Stimulated activated memory B cell treated with anti-CD40 and anti-IgM and Interleukin-4, amounts not matched to agents 10 μg/mL and 1 μg/mL and 100 μg/mL, for 72 hours (primary cell): Measurements from ENCODE around the gene IRAK4.
"Not testable (repeated sequence)": the region's sequence is repeated elsewhere in the genome, so short reads cannot be mapped to it uniquely, and the experiment has no call there.

ENCODE experiments used
- ATAC-seq: fragments of 150-1000 bp; cut with Tn5 transposase; 2 replicates; pipeline ENCODE4 v1.10.0; 2021
- H3K27ac Mint-ChIP-seq: one replicate; pipeline ENCODE4 v1.8.0; 2022; ENCODE audit warnings: mild to moderate bottlenecking, mixed read lengths
- H3K27me3 Mint-ChIP-seq: one replicate; pipeline ENCODE4 v1.8.0; 2022; ENCODE audit warnings: mixed read lengths
- H3K36me3 Mint-ChIP-seq: one replicate; pipeline ENCODE4 v1.8.0; 2022; ENCODE audit warnings: mixed read lengths
- H3K4me1 Mint-ChIP-seq: one replicate; pipeline ENCODE4 v1.8.0; 2022; ENCODE audit warnings: mixed read lengths
- H3K4me3 Mint-ChIP-seq: one replicate; pipeline ENCODE4 v1.8.0; 2022; ENCODE audit warnings: mild to moderate bottlenecking, moderate library complexity, mixed read lengths
- H3K9me3 Mint-ChIP-seq: one replicate; pipeline ENCODE4 v1.8.0; 2022; ENCODE audit warnings: mixed read lengths

The IRAK4 gene

GRCh38 chr12:43758728-43759563, at the start of gene IRAK4, which contains the start of gene PUS7L:
Gene IRAK4, plus strand, starts transcription at chr12:43758951. Its CDS starts 9,161 bp downstream, at chr12:43768112.
Gene PUS7L, minus strand, starts transcription at chr12:43758790. Its CDS starts 3,545 bp downstream, at chr12:43755245.
- peak; percentile 99 for ATAC-seq
- H3K36me3 Mint-ChIP-seq = peaks cover 26% of the 10 kb centered on the region
- peaks cover 71% of the 10 kb centered on the region for H3K4me1 Mint-ChIP-seq

GRCh38 chr12:43711348-43711747, 47.4 kb upstream of the IRAK4 start:
- Mint-ChIP-seq H3K27ac (no peak overlapping the region), H3K4me3 (no peak overlapping the region), H3K27me3 (peaks cover 19% of the 10 kb centered on the region), H3K36me3 (no peaks in the 10 kb centered on the region), H3K4me1 (no peaks in the 10 kb centered on the region), H3K9me3 (peaks cover 9% of the 10 kb centered on the region)
- ATAC-seq = no peak

More at GRCh38 chr12:43758728-43759563, at the start of gene IRAK4, which contains the start of gene PUS7L:
- no peaks in the 10 kb centered on the region for H3K27me3 Mint-ChIP-seq
- H3K9me3 Mint-ChIP-seq = no peaks in the 10 kb centered on the region
- H3K27ac Mint-ChIP-seq = peak within 1 kb of the TSS; percentile 99
- peak within 1 kb of the TSS; percentile 99 for H3K4me3 Mint-ChIP-seq

- Mint-ChIP-seq H3K27me3 (no peaks in the 10 kb centered on the region), H3K36me3 (peaks cover 29% of the 10 kb centered on the region), H3K27ac (no peak overlapping the region), H3K4me3 (no peak overlapping the region), H3K9me3 (no peaks in the 10 kb centered on the region), H3K4me1 (no peaks in the 10 kb centered on the region)
- ATAC-seq = no peak
Observed at GRCh38 chr12:43722621-43723020, 36.1 kb upstream of the IRAK4 start.

GRCh38 chr12:43723134-43723533, 35.6 kb upstream of the IRAK4 start:
- no peak overlapping the region for H3K4me3 Mint-ChIP-seq
- H3K27me3 Mint-ChIP-seq = no peaks in the 10 kb centered on the region
- no peaks in the 10 kb centered on the region for H3K4me1 Mint-ChIP-seq
- H3K27ac Mint-ChIP-seq = no peak overlapping the region
- ATAC-seq = no peak
- peaks cover 29% of the 10 kb centered on the region for H3K36me3 Mint-ChIP-seq
- no peaks in the 10 kb centered on the region for H3K9me3 Mint-ChIP-seq

GRCh38 chr12:43728117-43728516, 30.6 kb upstream of the IRAK4 start:
- H3K4me3 Mint-ChIP-seq = no peak overlapping the region
- no peak for ATAC-seq
- H3K36me3 Mint-ChIP-seq = peaks cover 30% of the 10 kb centered on the region
- H3K9me3 Mint-ChIP-seq = no peaks in the 10 kb centered on the region
- H3K27me3 Mint-ChIP-seq = no peaks in the 10 kb centered on the region
- no peaks in the 10 kb centered on the region for H3K4me1 Mint-ChIP-seq
- no peak overlapping the region for H3K27ac Mint-ChIP-seq

GRCh38 chr12:43728698-43729097, 30.1 kb upstream of the IRAK4 start:
- H3K9me3 Mint-ChIP-seq = no peaks in the 10 kb centered on the region
- H3K4me3 Mint-ChIP-seq = no peak overlapping the region
- H3K4me1 Mint-ChIP-seq = no peaks in the 10 kb centered on the region
- no peak for ATAC-seq
- peaks cover 30% of the 10 kb centered on the region for H3K36me3 Mint-ChIP-seq
- H3K27me3 Mint-ChIP-seq = no peaks in the 10 kb centered on the region
- H3K27ac Mint-ChIP-seq = no peak overlapping the region

GRCh38 chr12:43730283-43730682, 28.5 kb upstream of the IRAK4 start:
- no peaks in the 10 kb centered on the region for H3K4me1 Mint-ChIP-seq
- no peak overlapping the region for H3K4me3 Mint-ChIP-seq
- H3K36me3 Mint-ChIP-seq = peaks cover 24% of the 10 kb centered on the region
- ATAC-seq = no peak
- H3K9me3 Mint-ChIP-seq = no peaks in the 10 kb centered on the region
- no peaks in the 10 kb centered on the region for H3K27me3 Mint-ChIP-seq
- no peak overlapping the region for H3K27ac Mint-ChIP-seq

GRCh38 chr12:43733687-43734086, 25.1 kb upstream of the IRAK4 start:
- H3K27ac Mint-ChIP-seq = no peak overlapping the region
- H3K4me1 Mint-ChIP-seq = no peaks in the 10 kb centered on the region
- ATAC-seq = no peak
- H3K27me3 Mint-ChIP-seq = no peaks in the 10 kb centered on the region
- H3K36me3 Mint-ChIP-seq = peaks cover 27% of the 10 kb centered on the region
- no peaks in the 10 kb centered on the region for H3K9me3 Mint-ChIP-seq
- H3K4me3 Mint-ChIP-seq = no peak overlapping the region

- H3K27me3 Mint-ChIP-seq = no peaks in the 10 kb centered on the region
- no peak for ATAC-seq
- H3K36me3 Mint-ChIP-seq = peaks cover 37% of the 10 kb centered on the region
- H3K9me3 Mint-ChIP-seq = no peaks in the 10 kb centered on the region
- H3K27ac Mint-ChIP-seq = no peak overlapping the region
- no peak overlapping the region for H3K4me3 Mint-ChIP-seq
- no peaks in the 10 kb centered on the region for H3K4me1 Mint-ChIP-seq
Observed at GRCh38 chr12:43736927-43737440, 21.8 kb upstream of the IRAK4 start.

GRCh38 chr12:43737646-43738045, 21.1 kb upstream of the IRAK4 start:
- Mint-ChIP-seq H3K9me3 (no peaks in the 10 kb centered on the region), H3K4me3 (no peak overlapping the region), H3K4me1 (no peaks in the 10 kb centered on the region), H3K27me3 (no peaks in the 10 kb centered on the region), H3K36me3 (peaks cover 42% of the 10 kb centered on the region), H3K27ac (no peak overlapping the region)
- ATAC-seq = no peak

- Mint-ChIP-seq H3K36me3 (peaks cover 56% of the 10 kb centered on the region), H3K9me3 (no peaks in the 10 kb centered on the region), H3K4me1 (no peaks in the 10 kb centered on the region), H3K27ac (no peak overlapping the region), H3K4me3 (no peak overlapping the region), H3K27me3 (no peaks in the 10 kb centered on the region)
- no peak for ATAC-seq
Observed at GRCh38 chr12:43740511-43741100, 18.1 kb upstream of the IRAK4 start.

GRCh38 chr12:43742106-43742505, 16.6 kb upstream of the IRAK4 start:
- Mint-ChIP-seq H3K27me3 (no peaks in the 10 kb centered on the region), H3K4me3 (no peak overlapping the region), H3K36me3 (peaks cover 51% of the 10 kb centered on the region), H3K9me3 (no peaks in the 10 kb centered on the region), H3K4me1 (no peaks in the 10 kb centered on the region), H3K27ac (no peak overlapping the region)
- ATAC-seq = no peak

- Mint-ChIP-seq H3K27me3 (no peaks in the 10 kb centered on the region), H3K9me3 (no peaks in the 10 kb centered on the region), H3K27ac (no peak overlapping the region), H3K4me3 (no peak overlapping the region), H3K36me3 (peaks cover 47% of the 10 kb centered on the region), H3K4me1 (no peaks in the 10 kb centered on the region)
- ATAC-seq = no peak
Observed at GRCh38 chr12:43744826-43745225, 13.9 kb upstream of the IRAK4 start.

GRCh38 chr12:43749016-43749415, 9.7 kb upstream of the IRAK4 start:
- peaks cover 42% of the 10 kb centered on the region for H3K36me3 Mint-ChIP-seq
- peaks cover 4% of the 10 kb centered on the region for H3K9me3 Mint-ChIP-seq
- H3K4me1 Mint-ChIP-seq = peaks cover 13% of the 10 kb centered on the region
- no peak for ATAC-seq
- no peaks in the 10 kb centered on the region for H3K27me3 Mint-ChIP-seq
- H3K4me3 Mint-ChIP-seq = no peak overlapping the region
- no peak overlapping the region for H3K27ac Mint-ChIP-seq

- no peaks in the 10 kb centered on the region for H3K27me3 Mint-ChIP-seq
- H3K4me1 Mint-ChIP-seq = peaks cover 20% of the 10 kb centered on the region
- peaks cover 39% of the 10 kb centered on the region for H3K36me3 Mint-ChIP-seq
- no peak overlapping the region for H3K4me3 Mint-ChIP-seq
- no peak overlapping the region for H3K27ac Mint-ChIP-seq
- peaks cover 4% of the 10 kb centered on the region for H3K9me3 Mint-ChIP-seq
- ATAC-seq = no peak
Observed at GRCh38 chr12:43750814-43751213, 7.9 kb upstream of the IRAK4 start.

- H3K27ac Mint-ChIP-seq, H3K4me3 Mint-ChIP-seq, H3K27me3 Mint-ChIP-seq, H3K9me3 Mint-ChIP-seq, ATAC-seq: not testable (repeated sequence)
- Mint-ChIP-seq H3K4me1 (peaks cover 25% of the 10 kb centered on the region), H3K36me3 (peaks cover 36% of the 10 kb centered on the region)
Observed at GRCh38 chr12:43751360-43751759, 7.4 kb upstream of the IRAK4 start.
